ENCODE data around the gene FGGY.

DNA sequence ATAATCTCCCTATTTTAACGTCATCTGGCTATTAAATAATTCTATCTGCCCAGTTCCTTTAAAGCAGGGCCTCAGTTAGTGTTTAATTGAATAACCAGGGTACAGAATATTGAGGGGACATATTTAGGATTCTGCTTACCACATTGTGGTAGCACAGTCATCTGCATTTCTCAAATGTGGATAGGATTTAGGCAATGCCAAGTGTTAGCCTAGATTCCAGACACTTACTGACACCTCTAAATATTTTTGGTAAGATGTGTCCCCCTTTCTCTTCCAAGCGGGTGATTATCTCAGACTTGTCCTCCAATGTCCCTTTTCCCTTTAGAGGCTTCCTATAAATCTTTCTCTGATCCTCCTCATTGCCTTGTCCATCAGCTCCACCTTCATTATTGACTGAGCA, 357.1 kb downstream of the FGGY start:
- TF ChIP-seq CTCF (IDR thresholded peaks at IDR 0.05), result no peak
- no peak for TF ChIP-seq POLR2A (IDR thresholded peaks at IDR 0.05; ENCODE audit: low read depth)
- no peak for TF ChIP-seq EP300 (IDR thresholded peaks at IDR 0.05)
- no peak for TF ChIP-seq POLR2AphosphoS5 (IDR thresholded peaks at IDR 0.05)

All from esophagus muscularis mucosa (tissue), 4 donors.